HG03432 (cell line): Measurements from ENCODE around the gene PRDM11.

Source experiments
- ATAC-seq: cut with Tn5 transposase; IDR thresholded peaks from one replicate; pipeline ENCODE4 v1.9.1; 2021; ENCODE audit warnings: mild to moderate bottlenecking, moderate library complexity; ENCODE audit not compliant: unreplicated experiment

The PRDM11 gene

GRCh38 chr11:45156741-45157140, 10.3 kb downstream of the PRDM11 start:
- ATAC-seq, result no peak

GRCh38 chr11:45157247-45158209, 11.1 kb downstream of the PRDM11 start:
- no peak for ATAC-seq

- no peak for ATAC-seq
These were observed 11.8 kb downstream of the PRDM11 start for GRCh38 chr11:45158210-45158731.

- ATAC-seq, result no peak
These were observed 12.6 kb downstream of the PRDM11 start for GRCh38 chr11:45158891-45159605.

- ATAC-seq, result no peak
These were observed 13.4 kb downstream of the PRDM11 start for GRCh38 chr11:45159781-45160365.

GRCh38 chr11:45161252-45162063, 15.0 kb downstream of the PRDM11 start:
- ATAC-seq, result no peak

- ATAC-seq, result no peak
These were observed 15.6 kb downstream of the PRDM11 start for GRCh38 chr11:45162064-45162375.

GRCh38 chr11:45162916-45163879, 16.8 kb downstream of the PRDM11 start:
- no peak for ATAC-seq

- no peak for ATAC-seq
These were observed 17.6 kb downstream of the PRDM11 start for GRCh38 chr11:45163956-45164575.

GRCh38 chr11:45165386-45165785, 18.9 kb downstream of the PRDM11 start:
- ATAC-seq, result no peak

GRCh38 chr11:45165806-45166603, 19.6 kb downstream of the PRDM11 start:
- ATAC-seq, result no peak

GRCh38 chr11:45166604-45166897, 20.1 kb downstream of the PRDM11 start:
- no peak for ATAC-seq

- no peak for ATAC-seq
These were observed 20.8 kb downstream of the PRDM11 start for GRCh38 chr11:45167283-45167682.

GRCh38 chr11:45168366-45169130, 22.1 kb downstream of the PRDM11 start:
- no peak for ATAC-seq

GRCh38 chr11:45169310-45170072, 23.1 kb downstream of the PRDM11 start:
- ATAC-seq, result no peak

- no peak for ATAC-seq
These were observed 24.0 kb downstream of the PRDM11 start for GRCh38 chr11:45170484-45170883.

GRCh38 chr11:45171550-45171949, 25.1 kb downstream of the PRDM11 start:
- ATAC-seq, result no peak
